Measurements from ENCODE around the gene DCANP1.
"Not testable (repeated sequence)": the region's sequence is repeated elsewhere in the genome, so short reads cannot be mapped to it uniquely, and the experiment has no call there.

The DCANP1 gene

GRCh38 chr5:135447298-135447929, at the start of gene DCANP1:
TSS of gene DCANP1 (minus strand) at chr5:135447348. CDS start at chr5:135447108, 240 bp downstream.
- no peak for DNase-seq

- DNase-seq: not testable (repeated sequence)
These were observed 48.4 kb upstream of the DCANP1 start for GRCh38 chr5:135495531-135495930.

GRCh38 chr5:135494196-135494595, 47.0 kb upstream of the DCANP1 start:
- no peak for DNase-seq

GRCh38 chr5:135493406-135494180, 46.4 kb upstream of the DCANP1 start:
- peak; percentile 34 for DNase-seq

GRCh38 chr5:135492319-135492626, 45.1 kb upstream of the DCANP1 start:
- DNase-seq: no peak

- DNase-seq: peak; percentile 30
These were observed 44.6 kb upstream of the DCANP1 start for GRCh38 chr5:135491552-135492318.

GRCh38 chr5:135491038-135491551, 43.9 kb upstream of the DCANP1 start:
- no peak for DNase-seq

GRCh38 chr5:135490245-135491037, 43.3 kb upstream of the DCANP1 start:
- DNase-seq: no peak

- DNase-seq: no peak
These were observed 42.5 kb upstream of the DCANP1 start for GRCh38 chr5:135489466-135490244.

GRCh38 chr5:135488727-135489465, 41.7 kb upstream of the DCANP1 start:
- peak; percentile 41 for DNase-seq

- no peak for DNase-seq
These were observed 40.8 kb upstream of the DCANP1 start for GRCh38 chr5:135487839-135488514.

GRCh38 chr5:135487037-135487395, 39.9 kb upstream of the DCANP1 start:
- no peak for DNase-seq

- no peak for DNase-seq
These were observed 39.2 kb upstream of the DCANP1 start for GRCh38 chr5:135486131-135487036.

- no peak for DNase-seq
These were observed 37.5 kb upstream of the DCANP1 start for GRCh38 chr5:135484674-135485086.

GRCh38 chr5:135483254-135483653, 36.1 kb upstream of the DCANP1 start:
- DNase-seq: no peak

GRCh38 chr5:135482381-135482933, 35.3 kb upstream of the DCANP1 start:
- DNase-seq: no peak

- no peak for DNase-seq
These were observed 34.8 kb upstream of the DCANP1 start for GRCh38 chr5:135481909-135482311.

GRCh38 chr5:135481387-135481786, 34.2 kb upstream of the DCANP1 start:
- DNase-seq: no peak

- no peak for DNase-seq
These were observed 33.4 kb upstream of the DCANP1 start for GRCh38 chr5:135480511-135480910.
